ENCODE measurements around the gene SCN2B. TPM values are rescaled to one million over a fixed set of nuclear protein-coding genes. Genes with fewer than 3 reads are reported as not detected.

SCN2B gene
- total RNA-seq, 1 donor from 2014 or later = 0.05 TPM

DNA sequence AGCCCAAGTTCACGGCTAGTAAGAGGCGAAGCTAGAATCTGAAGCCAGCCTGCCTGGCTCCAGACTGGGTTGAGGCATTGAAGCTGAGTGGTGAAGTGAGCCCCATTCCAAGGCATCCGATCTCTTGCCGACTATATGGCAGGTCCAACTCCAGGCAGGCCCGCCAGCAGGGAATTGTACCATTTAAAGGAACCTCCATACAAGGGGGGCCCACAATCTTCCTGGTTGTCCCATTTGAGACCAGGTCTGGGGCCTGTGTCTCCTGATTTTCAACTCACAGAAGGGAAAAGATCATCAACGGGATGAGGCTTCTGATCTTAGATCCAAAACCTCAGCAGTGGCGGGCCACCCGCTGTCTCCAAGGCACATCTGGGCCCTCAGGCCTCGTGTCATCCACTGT lies 4.1 kb downstream of the SCN2B start:
- Mint-ChIP-seq H3K27ac (no peak overlapping the region), H3K4me1 (ENCODE audit: low read depth) (peaks cover 6% of the 10 kb centered on the region), H3K9me3 (ENCODE audit: low read depth) (no peaks in the 10 kb centered on the region), H3K27me3 (peaks cover 94% of the 10 kb centered on the region), H3K36me3 (ENCODE audit: insufficient read depth) (no peaks in the 10 kb centered on the region), H3K4me3 (ENCODE audit: low read depth) (no peak overlapping the region)
- TF ChIP-seq, protein P1, sequence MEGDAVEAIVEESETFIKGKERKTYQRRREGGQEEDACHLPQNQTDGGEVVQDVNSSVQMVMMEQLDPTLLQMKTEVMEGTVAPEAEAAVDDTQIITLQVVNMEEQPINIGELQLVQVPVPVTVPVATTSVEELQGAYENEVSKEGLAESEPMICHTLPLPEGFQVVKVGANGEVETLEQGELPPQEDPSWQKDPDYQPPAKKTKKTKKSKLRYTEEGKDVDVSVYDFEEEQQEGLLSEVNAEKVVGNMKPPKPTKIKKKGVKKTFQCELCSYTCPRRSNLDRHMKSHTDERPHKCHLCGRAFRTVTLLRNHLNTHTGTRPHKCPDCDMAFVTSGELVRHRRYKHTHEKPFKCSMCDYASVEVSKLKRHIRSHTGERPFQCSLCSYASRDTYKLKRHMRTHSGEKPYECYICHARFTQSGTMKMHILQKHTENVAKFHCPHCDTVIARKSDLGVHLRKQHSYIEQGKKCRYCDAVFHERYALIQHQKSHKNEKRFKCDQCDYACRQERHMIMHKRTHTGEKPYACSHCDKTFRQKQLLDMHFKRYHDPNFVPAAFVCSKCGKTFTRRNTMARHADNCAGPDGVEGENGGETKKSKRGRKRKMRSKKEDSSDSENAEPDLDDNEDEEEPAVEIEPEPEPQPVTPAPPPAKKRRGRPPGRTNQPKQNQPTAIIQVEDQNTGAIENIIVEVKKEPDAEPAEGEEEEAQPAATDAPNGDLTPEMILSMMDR (IDR thresholded peaks at IDR 0.05; ENCODE audit: unreplicated experiment) = no peak
- DNase-seq (ENCODE audit: low spot score, unreplicated experiment) = no peak

DNA sequence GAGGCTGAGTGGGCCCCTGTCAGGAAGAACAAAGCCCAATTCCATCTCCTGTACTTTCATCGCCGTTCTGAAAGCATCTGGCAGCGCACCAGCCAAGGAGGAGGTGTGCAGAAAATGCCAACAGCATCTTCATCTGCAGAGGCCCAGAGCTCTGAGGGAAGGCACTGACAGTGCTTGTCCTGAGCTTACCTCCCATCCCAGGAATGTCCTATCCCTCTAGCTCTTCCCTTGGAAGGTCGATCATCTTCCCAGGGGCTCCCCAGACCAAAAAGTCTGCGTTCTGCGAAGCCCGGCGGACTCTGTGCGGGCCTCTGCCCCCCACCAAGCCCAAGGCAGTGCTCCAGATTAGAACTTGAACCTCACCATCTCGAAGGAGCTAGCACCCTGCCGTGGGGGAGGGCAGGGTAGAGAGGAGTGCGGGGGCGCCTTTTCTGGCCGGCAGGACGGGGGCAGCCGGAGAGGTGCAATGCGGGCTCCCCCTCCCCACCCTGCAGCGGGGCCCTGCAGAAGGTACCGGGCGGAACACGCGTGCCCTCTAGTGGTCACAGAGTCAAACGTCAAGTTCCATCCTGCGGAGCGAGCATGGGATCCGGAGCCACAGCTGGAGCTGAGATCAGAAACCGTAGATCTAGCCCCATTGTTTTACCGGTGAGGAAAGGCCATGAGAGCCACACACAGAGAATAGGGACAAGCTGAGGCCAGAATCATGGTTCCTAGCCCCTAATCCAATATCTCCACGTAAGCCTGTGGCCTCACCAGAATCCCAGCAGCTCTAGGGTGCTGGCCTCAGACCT lies 5.0 kb downstream of the SCN2B start:
- Mint-ChIP-seq H3K27ac (no peak overlapping the region), H3K36me3 (ENCODE audit: insufficient read depth) (no peaks in the 10 kb centered on the region), H3K4me1 (ENCODE audit: low read depth) (peaks cover 6% of the 10 kb centered on the region), H3K9me3 (ENCODE audit: low read depth) (no peaks in the 10 kb centered on the region), H3K4me3 (ENCODE audit: low read depth) (no peak overlapping the region), H3K27me3 (peaks cover 93% of the 10 kb centered on the region)
- TF ChIP-seq, protein P1 (IDR thresholded peaks at IDR 0.05; ENCODE audit: unreplicated experiment) = peak; percentile 94
- peak; percentile 60 for DNase-seq (ENCODE audit: low spot score, unreplicated experiment)

DNA sequence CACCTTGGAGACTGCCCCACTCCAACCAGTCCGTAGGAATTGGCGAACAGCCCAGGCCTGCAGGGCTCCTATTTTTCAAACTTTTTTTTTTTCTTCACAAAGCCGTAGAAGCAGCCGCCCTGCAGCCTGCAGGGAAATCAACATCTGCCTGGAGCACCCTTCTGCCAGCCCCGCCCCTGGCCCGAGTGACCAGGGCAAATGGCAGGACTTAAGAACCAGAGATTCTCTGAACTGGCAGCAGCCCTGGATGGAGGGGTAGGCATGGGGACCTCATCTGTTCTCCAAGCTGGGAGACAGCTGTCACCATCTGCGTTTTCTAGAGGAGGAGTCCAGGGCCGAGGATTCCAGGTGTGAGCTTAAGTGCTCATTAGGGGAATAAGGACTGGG lies 5.6 kb downstream of the SCN2B start:
- Mint-ChIP-seq H3K27me3 (peaks cover 87% of the 10 kb centered on the region), H3K9me3 (ENCODE audit: low read depth) (no peaks in the 10 kb centered on the region), H3K4me1 (ENCODE audit: low read depth) (peaks cover 3% of the 10 kb centered on the region), H3K4me3 (ENCODE audit: low read depth) (no peak overlapping the region), H3K36me3 (ENCODE audit: insufficient read depth) (no peaks in the 10 kb centered on the region), H3K27ac (no peak overlapping the region)
- TF ChIP-seq, protein P1 (IDR thresholded peaks at IDR 0.05; ENCODE audit: unreplicated experiment) = no peak
- DNase-seq (ENCODE audit: low spot score, unreplicated experiment) = no peak

DNA sequence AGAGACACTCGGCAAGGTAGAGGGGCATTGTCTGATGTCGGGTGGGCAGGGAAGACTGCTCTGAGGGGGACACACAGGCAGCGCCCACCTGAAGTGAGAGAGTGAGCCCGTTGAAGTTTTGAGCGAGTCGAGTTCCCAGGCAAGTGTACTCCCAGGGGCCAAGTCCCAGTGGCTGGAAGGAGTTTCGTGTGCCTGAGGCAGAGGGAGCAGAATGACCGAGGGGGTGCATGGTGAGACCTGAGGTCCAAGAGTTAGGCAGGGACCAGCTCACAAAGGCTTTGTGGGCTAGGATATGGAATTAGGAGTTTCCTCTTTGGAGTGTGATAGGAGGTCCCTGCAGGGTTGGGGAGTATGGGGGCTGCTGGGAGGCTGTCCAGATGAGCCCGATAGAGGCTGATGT lies 6.2 kb downstream of the SCN2B start:
- Mint-ChIP-seq H3K4me1 (ENCODE audit: low read depth) (no peaks in the 10 kb centered on the region), H3K27me3 (peaks cover 80% of the 10 kb centered on the region), H3K4me3 (ENCODE audit: low read depth) (no peak overlapping the region), H3K9me3 (ENCODE audit: low read depth) (no peaks in the 10 kb centered on the region), H3K36me3 (ENCODE audit: insufficient read depth) (no peaks in the 10 kb centered on the region), H3K27ac (no peak overlapping the region)
- TF ChIP-seq, protein P1 (IDR thresholded peaks at IDR 0.05; ENCODE audit: unreplicated experiment) = no peak
- no peak for DNase-seq (ENCODE audit: low spot score, unreplicated experiment)

DNA sequence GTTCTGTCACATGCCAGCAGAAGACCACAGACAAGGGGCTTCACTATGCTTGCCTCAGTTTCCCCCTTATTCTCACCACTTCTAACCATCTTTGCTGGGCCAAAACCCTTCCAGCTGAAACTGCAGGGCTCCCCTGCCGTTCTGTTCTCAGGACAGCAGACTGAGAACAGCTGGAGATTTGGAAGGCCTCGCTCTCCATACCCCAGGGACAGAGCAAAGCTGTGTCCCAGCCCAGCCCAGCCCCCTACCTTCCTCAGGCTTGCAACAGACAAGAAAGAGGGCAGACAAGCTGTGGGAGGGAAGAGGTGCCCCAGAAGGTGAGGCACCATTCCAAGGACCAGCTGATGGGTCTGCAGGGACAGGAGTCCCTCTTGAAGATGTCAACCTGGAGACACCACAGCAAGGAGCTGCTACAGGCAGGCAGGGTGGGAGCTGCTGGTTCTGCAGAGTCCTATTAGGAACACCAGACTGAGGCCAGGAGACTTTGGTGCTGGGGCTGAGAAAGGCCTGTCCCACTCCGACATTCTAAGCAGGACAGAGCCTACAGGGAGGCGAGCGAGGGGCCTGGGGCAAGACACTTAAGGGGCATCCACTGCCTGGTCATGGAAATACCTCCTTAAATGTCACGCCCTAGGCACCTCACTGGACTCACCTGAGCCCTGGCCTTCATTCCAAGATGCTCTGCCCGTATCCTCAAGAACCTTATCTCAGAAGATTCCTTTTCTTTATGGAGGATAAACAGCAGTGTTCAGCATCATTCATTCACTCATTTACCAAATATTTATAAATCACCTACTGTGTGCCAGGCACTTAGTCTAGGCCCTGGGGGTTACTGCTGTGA lies 6.9 kb downstream of the SCN2B start:
- Mint-ChIP-seq H3K4me3 (ENCODE audit: low read depth) (no peak overlapping the region), H3K27ac (no peak overlapping the region), H3K4me1 (ENCODE audit: low read depth) (no peaks in the 10 kb centered on the region), H3K9me3 (ENCODE audit: low read depth) (no peaks in the 10 kb centered on the region), H3K27me3 (peaks cover 73% of the 10 kb centered on the region), H3K36me3 (ENCODE audit: insufficient read depth) (no peaks in the 10 kb centered on the region)
- no peak for DNase-seq (ENCODE audit: low spot score, unreplicated experiment)
- TF ChIP-seq, protein P1 (IDR thresholded peaks at IDR 0.05; ENCODE audit: unreplicated experiment) = no peak

Measured in progenitor cell of endocrine pancreas (in vitro differentiated cells).